ENCODE results near the gene KLHL5.

KLHL5 gene

GRCh38 chr4:39036172-39036571, 25.9 kb upstream of the KLHL5 start:
- H3K4me3 ChIP-seq (ENCODE audit: low read depth, low read length): no peak overlapping the region
- peak; percentile 95 for DNase-seq (ENCODE audit: low read depth)
- no peak for TF ChIP-seq CTCF (conservative IDR thresholded peaks at IDR 0.05; ENCODE audit: low read depth, low read length)

DNA sequence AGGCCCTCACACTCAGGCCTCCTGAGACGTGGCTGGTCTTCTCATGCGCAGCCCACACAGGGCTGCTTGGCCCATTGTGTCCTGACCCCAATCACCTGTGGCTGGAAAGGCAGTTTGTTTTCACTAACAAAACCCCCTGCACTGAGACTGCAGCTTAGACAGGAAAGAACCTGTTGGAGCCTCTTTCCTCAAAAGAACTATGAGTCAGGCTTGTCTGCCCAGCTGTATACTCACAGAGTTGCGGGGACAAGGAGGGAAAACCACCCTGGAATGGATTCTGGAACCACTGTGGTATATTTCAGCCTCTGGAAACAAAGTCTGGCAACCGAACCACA, 24.6 kb upstream of the KLHL5 start:
- peak; percentile 75 for DNase-seq (ENCODE audit: low read depth)
- no peak for TF ChIP-seq CTCF (conservative IDR thresholded peaks at IDR 0.05; ENCODE audit: low read depth, low read length)
- H3K4me3 ChIP-seq (ENCODE audit: low read depth, low read length): no peak overlapping the region

- DNase-seq (ENCODE audit: low read depth): no peak
- no peak for TF ChIP-seq CTCF (conservative IDR thresholded peaks at IDR 0.05; ENCODE audit: low read depth, low read length)
- H3K4me3 ChIP-seq (ENCODE audit: low read depth, low read length): no peak overlapping the region
These were observed 24.1 kb upstream of the KLHL5 start for GRCh38 chr4:39037941-39038340.

- H3K4me3 ChIP-seq (ENCODE audit: low read depth, low read length): no peak overlapping the region
- DNase-seq (ENCODE audit: low read depth): no peak
- no peak for TF ChIP-seq CTCF (conservative IDR thresholded peaks at IDR 0.05; ENCODE audit: low read depth, low read length)
These were observed 22.9 kb upstream of the KLHL5 start for GRCh38 chr4:39039108-39039507.

- TF ChIP-seq CTCF (conservative IDR thresholded peaks at IDR 0.05; ENCODE audit: low read depth, low read length): no peak
- H3K4me3 ChIP-seq (ENCODE audit: low read depth, low read length): no peak overlapping the region
- peak; percentile 42 for DNase-seq (ENCODE audit: low read depth)
These were observed 19.7 kb upstream of the KLHL5 start for GRCh38 chr4:39042366-39042765.

DNA sequence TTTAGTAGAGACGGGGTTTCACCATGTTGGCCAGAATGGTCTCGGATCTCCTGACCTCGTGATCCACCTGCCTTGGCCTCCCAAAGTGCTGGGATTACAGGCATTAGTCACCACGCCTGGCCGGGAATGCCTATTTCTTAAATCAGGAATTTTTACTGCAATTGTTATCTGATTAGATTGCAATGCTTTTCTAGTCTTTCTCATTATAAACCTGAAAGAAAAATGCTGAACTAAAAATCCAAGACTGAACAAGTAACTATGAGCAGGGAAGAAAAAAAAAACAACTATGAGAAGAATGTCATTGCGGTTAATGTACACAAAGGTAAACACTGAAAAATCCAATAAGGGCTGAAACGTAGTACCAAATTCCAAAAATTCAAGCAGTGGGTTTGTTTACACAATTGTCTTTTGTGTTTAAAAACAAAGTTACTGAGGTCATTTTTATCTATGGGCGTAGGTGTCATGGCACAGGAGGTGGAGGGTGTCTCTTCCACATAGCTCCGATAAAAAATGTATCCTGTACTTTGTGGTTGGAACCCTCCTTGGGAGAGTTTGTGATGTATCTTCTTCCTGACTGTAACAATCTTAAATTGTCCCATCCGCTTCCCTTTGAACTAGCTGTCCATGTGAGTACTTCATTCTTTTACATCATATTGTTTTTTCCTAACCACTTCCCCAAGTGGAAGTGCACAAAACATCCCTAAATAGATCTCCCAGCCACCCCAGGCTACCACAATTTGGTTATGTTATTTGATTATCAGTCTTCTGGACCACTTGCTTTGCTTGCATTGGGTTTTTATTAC, 18.8 kb upstream of the KLHL5 start:
- no peak for TF ChIP-seq CTCF (conservative IDR thresholded peaks at IDR 0.05; ENCODE audit: low read depth, low read length)
- peak overlapping the region; percentile 22 for H3K4me3 ChIP-seq (ENCODE audit: low read depth, low read length)
- DNase-seq (ENCODE audit: low read depth): peak; percentile 75

DNA sequence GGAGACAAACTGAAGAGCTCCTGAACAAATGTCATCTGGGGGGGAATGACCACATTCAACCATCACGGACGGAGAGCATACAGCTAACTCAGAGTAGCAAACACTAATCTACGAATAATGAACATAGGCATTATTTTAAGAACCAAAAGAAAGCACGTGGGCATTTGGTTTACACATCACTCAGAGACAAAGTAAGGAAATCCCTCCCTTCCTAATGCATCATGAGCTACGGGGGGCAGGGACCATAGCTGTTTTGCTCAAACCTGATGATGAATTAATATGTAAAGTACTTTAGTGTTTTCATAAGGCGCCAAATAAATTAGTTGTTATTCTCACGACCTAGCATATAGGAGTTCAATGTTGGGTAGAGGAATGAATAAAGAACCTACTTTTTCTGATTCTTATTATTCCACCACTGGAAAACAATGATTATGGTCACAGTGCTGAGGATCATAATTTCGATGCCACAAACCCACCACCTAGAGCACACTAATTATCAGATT, 18.1 kb upstream of the KLHL5 start:
- H3K4me3 ChIP-seq (ENCODE audit: low read depth, low read length): peak overlapping the region; percentile 71

More for the DNA sequence above, 18.1 kb upstream of the KLHL5 start:
- DNase-seq (ENCODE audit: low read depth): peak; percentile 83
- no peak for TF ChIP-seq CTCF (conservative IDR thresholded peaks at IDR 0.05; ENCODE audit: low read depth, low read length)

Measured in choroid plexus epithelial cell (primary cell).